ENCODE results near the gene DNAJC7.

Gene DNAJC7

GRCh38 chr17:41986634-41987033 is 30.6 kb downstream of the DNAJC7 start:
- H3K4me1 ChIP-seq (ENCODE audit: insufficient read depth, low read length, poor library complexity, severe bottlenecking) = no peaks in the 10 kb centered on the region
- no peaks in the 10 kb centered on the region for H3K27me3 ChIP-seq (ENCODE audit: insufficient read depth, low read length, poor library complexity, severe bottlenecking)
- H3K79me2 ChIP-seq (ENCODE audit: insufficient read depth, low read length) = no peaks in the 10 kb centered on the region
- no peaks in the 10 kb centered on the region for H3K9me2 ChIP-seq (replicated peaks; ENCODE audit: low read depth, low read length)
- no peak overlapping the region for H3K9ac ChIP-seq (ENCODE audit: low read depth, low read length, poor library complexity, severe bottlenecking)
- no peak overlapping the region for H2AFZ ChIP-seq (ENCODE audit: low read length)
- no peak overlapping the region for H3K4me2 ChIP-seq (ENCODE audit: low read depth, low read length, poor library complexity, severe bottlenecking)
- no peak for TF ChIP-seq EZH2phosphoT487 (IDR thresholded peaks at IDR 0.05; ENCODE audit: borderline replicate concordance)
- TF ChIP-seq CTCF (conservative IDR thresholded peaks at IDR 0.05; ENCODE audit: low read length) = no peak
- H3F3A ChIP-seq (ENCODE audit: low read depth) = no peaks in the 10 kb centered on the region
- H3K9me3 ChIP-seq (ENCODE audit: insufficient read depth, low read depth, low read length) = no peaks in the 10 kb centered on the region
- H3K36me3 ChIP-seq (ENCODE audit: insufficient read depth, low read length) = peaks cover 95% of the 10 kb centered on the region; the same call in 1 of the 2 replicates
- H4K20me1 ChIP-seq (ENCODE audit: insufficient read depth, low read length, poor library complexity, severe bottlenecking) = no peaks in the 10 kb centered on the region
- no peak overlapping the region for H3K4me3 ChIP-seq (ENCODE audit: low read length, poor library complexity, severe bottlenecking)

- TF ChIP-seq CTCF (conservative IDR thresholded peaks at IDR 0.05; ENCODE audit: low read length) = no peak
- no peaks in the 10 kb centered on the region for H3K9me2 ChIP-seq (replicated peaks; ENCODE audit: low read depth, low read length)
- H3K9ac ChIP-seq (ENCODE audit: low read depth, low read length, poor library complexity, severe bottlenecking) = no peak overlapping the region
- no peaks in the 10 kb centered on the region for H3K9me3 ChIP-seq (ENCODE audit: insufficient read depth, low read depth, low read length)
- H3F3A ChIP-seq (ENCODE audit: low read depth) = no peaks in the 10 kb centered on the region
- no peak overlapping the region for H2AFZ ChIP-seq (ENCODE audit: low read length)
- no peaks in the 10 kb centered on the region for H3K27me3 ChIP-seq (ENCODE audit: insufficient read depth, low read length, poor library complexity, severe bottlenecking)
- H3K79me2 ChIP-seq (ENCODE audit: insufficient read depth, low read length) = no peaks in the 10 kb centered on the region
- H3K4me2 ChIP-seq (ENCODE audit: low read depth, low read length, poor library complexity, severe bottlenecking) = no peak overlapping the region
- no peak overlapping the region for H3K4me3 ChIP-seq (ENCODE audit: low read length, poor library complexity, severe bottlenecking)
- no peaks in the 10 kb centered on the region for H3K4me1 ChIP-seq (ENCODE audit: insufficient read depth, low read length, poor library complexity, severe bottlenecking)
- no peaks in the 10 kb centered on the region for H4K20me1 ChIP-seq (ENCODE audit: insufficient read depth, low read length, poor library complexity, severe bottlenecking)
- peaks cover 93% of the 10 kb centered on the region; the same call in 1 of the 2 replicates for H3K36me3 ChIP-seq (ENCODE audit: insufficient read depth, low read length)
These were observed 31.3 kb downstream of the DNAJC7 start for GRCh38 chr17:41985919-41986318.

DNA sequence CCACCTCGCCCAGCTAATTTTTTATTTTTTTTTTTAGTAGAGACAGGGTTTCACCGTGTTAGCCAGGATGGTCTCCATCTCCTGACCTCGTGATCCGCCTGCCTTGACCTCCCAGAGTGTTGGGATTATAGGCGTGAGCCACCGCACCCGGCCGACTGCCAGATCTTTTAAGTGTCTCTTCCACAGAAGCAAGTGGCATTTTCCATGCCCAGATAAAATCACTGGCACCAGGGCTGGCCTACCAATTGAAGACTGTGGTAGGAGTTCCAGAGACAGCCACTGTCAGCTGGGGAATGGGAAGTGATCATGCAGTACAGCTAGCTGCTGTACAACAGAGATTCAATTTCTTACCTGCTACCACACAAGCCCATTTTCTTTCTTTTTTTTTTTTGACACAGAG is 32.8 kb downstream of the DNAJC7 start:
- Histone ChIP-seq H3K4me2 (ENCODE audit: low read depth, low read length, poor library complexity, severe bottlenecking) (no peak overlapping the region), H3K36me3 (ENCODE audit: insufficient read depth, low read length) (peaks cover 88% of the 10 kb centered on the region; the same call in 1 of the 2 replicates), H2AFZ (ENCODE audit: low read length) (no peak overlapping the region), H3K9me3 (ENCODE audit: insufficient read depth, low read depth, low read length) (no peaks in the 10 kb centered on the region), H3K9ac (ENCODE audit: low read depth, low read length, poor library complexity, severe bottlenecking) (no peak overlapping the region), H3K27me3 (ENCODE audit: insufficient read depth, low read length, poor library complexity, severe bottlenecking) (no peaks in the 10 kb centered on the region), H3K4me1 (ENCODE audit: insufficient read depth, low read length, poor library complexity, severe bottlenecking) (no peaks in the 10 kb centered on the region), H3K4me3 (ENCODE audit: low read length, poor library complexity, severe bottlenecking) (no peak overlapping the region), H3F3A (ENCODE audit: low read depth) (no peaks in the 10 kb centered on the region), H3K79me2 (ENCODE audit: insufficient read depth, low read length) (no peaks in the 10 kb centered on the region), H4K20me1 (ENCODE audit: insufficient read depth, low read length, poor library complexity, severe bottlenecking) (no peaks in the 10 kb centered on the region), H3K9me2 (replicated peaks; ENCODE audit: low read depth, low read length) (no peaks in the 10 kb centered on the region)
- TF ChIP-seq EZH2phosphoT487 (IDR thresholded peaks at IDR 0.05; ENCODE audit: borderline replicate concordance) (no peak), CTCF (conservative IDR thresholded peaks at IDR 0.05; ENCODE audit: low read length) (no peak)

All from Loucy (cell line).